ENCODE data around the gene CCDC88B.

Gene CCDC88B

DNA sequence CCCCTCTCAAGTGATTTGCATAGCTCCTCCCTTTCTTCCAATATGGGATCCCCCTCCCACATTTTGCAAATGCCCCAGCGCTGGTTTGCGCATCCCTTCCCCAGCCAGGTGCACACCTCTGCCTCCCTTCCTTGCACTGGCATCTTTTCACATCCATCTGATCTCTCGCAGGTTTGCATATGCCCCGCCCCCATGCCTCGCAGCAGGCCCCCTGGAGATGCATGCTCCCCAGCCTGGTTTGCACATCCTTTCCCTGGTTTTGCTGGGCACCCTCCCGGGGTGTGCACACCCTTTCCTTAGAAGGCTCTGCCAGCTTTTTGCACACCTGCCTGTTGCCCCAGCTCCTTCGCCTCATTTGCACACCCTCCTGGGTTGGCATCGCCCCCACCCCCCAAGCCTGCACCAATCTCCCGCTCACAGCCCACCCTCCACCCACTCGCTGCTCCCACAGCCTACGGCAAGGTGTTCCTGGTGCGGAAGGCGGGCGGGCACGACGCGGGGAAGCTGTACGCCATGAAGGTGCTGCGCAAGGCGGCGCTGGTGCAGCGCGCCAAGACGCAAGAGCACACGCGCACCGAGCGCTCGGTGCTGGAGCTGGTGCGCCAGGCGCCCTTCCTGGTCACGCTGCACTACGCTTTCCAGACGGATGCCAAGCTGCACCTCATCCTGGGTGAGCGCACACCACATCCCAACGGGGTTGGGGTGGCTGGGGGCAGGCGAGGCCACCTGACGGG lies 19.9 kb downstream of the CCDC88B start:
- no peak for DNase-seq (ENCODE audit: low spot score)

DNA sequence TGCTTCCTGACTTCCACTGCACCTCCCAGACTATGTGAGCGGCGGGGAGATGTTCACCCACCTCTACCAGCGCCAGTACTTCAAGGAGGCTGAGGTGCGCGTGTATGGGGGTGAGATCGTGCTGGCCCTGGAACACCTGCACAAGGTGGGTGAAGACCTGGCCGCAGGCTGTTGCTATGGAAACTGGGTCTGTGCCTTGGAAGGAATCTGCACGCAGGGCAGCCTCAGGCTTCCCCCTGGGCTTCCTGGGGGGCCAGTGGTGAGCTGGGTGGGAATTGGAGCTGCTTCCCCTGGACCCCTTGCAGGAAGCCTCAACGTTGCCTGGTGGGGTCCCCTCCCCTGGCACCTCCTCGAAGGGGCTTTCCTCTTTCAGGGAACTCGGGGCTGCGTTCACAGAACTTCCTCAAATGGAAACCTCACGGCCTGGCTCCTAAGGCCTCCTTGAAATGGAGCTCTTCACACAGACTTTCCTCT lies 20.5 kb downstream of the CCDC88B start:
- DNase-seq (ENCODE audit: low spot score) = no peak

DNA sequence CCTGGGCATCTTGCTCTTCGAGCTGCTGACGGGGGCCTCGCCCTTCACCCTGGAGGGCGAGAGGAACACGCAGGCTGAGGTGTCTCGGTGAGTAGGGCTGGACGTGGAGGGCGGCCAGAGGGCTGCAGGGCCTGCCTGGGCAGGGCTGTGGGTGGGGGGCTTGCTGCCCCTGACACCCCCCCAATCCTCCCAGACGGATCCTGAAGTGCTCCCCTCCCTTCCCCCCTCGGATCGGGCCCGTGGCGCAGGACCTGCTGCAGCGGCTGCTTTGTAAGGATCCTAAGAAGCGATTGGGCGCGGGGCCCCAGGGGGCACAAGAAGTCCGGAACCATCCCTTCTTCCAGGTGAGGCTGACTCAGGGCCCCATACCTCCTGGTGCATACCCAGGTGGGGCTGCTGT lies 21.7 kb downstream of the CCDC88B start:
- DNase-seq (ENCODE audit: low spot score) = no peak

DNA sequence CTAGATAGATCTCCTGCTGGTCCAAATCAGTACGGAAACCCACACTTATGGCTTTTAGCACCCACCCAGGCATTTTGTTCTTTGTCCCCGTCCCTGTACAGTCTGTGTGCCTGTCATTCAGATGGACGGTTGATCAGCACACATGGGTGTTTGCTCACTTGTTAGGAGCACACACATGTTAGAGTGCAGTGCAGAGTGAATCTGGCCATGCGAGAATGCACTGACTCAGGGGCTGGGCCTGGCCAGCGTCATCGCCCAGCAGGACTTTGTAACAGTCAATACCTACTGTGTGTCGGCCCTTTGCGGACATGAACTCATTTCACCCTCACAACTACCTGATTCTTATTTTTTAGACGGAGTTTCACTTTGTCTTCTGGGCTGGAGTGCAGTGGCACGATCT lies 22.3 kb downstream of the CCDC88B start:
- DNase-seq (ENCODE audit: low spot score) = no peak

DNA sequence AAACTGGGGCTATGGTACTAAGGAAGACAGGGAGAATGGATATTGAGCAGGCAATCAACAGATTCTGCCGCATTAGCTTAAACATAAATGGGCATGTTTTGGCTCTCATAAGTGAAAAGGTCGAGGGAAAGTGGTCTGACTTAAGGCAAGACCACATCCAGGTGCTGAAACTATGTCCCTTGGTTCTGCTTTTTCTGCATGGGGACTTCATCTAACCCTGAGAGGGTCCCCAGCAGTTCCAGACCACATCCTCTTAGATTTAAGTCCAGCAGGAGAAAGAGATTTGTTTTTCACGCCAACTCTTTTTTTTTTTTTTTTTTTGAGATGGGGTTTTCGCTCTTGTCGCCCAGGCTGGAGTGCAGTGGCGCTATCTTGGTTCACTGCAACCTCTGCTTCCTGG lies 24.4 kb downstream of the CCDC88B start:
- no peak for DNase-seq (ENCODE audit: low spot score)

DNA sequence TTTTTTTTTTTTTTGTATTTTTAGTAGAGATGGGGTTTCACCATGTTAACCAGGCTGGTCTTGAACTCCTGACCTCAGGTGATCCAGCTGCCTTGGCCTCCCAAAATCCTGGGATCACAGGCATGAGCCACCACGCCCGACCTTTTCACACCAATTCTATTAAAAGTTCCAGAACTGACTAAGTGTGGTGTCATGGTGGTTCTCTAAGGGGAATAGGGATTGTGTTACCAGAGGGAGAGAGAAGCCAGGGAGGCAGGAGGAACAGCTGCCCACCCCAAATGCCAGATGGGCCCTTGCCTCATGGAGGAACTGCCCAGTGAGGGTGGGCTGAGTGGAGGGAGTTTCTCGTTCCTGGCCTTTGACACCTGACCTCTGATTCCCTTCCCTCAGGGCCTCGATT lies 24.9 kb downstream of the CCDC88B start:
- DNase-seq (ENCODE audit: low spot score) = no peak

DNA sequence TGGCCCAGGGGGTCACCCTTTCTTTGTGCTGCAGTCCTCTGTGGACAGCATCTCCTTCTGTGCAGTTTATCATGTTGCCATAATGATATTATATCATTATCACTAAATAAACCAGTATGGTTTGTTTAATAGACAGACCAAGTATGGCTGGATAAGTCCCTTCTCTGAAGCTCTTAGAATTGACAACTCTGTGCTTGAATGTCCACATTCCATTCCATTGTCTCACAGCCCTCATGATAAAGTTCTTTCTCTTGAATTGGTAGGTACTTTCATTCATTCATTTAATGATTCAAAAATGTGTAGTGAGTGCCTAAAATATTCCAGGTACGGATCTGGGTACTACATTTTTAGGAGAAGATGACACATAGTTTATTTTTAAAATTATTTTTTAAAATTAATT lies 26.7 kb downstream of the CCDC88B start:
- peak; percentile 56 for DNase-seq (ENCODE audit: low spot score)

DNA sequence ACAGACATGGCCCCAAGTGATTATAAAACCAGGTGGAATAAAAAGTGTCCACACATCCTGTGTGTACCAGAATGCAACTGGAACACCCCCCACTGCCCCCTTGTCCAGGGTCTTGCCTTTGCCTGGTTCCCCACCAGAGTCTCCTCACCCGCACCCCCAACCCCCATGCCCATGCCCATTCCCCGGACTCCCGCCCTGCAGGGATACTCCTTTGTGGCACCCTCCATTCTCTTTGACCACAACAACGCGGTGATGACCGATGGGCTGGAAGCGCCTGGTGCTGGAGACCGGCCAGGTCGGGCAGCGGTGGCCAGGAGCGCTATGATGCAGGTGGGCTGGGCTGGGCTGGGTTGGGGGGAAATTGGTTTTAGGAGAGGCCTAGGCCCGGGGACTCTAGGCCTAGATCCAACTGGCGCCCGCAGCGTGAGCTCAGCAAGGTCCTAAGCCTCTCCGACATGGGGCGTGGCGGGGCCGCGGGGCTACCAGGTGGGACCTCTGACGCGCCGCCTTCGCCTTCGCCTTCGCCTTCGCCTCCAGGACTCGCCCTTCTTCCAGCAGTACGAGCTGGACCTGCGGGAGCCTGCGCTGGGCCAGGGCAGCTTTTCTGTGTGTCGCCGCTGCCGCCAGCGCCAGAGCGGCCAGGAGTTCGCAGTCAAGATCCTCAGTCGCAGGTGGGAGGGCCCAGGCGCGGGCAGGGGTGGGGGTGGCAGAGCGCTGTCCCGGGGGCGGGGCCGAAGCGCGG lies 28.1 kb downstream of the CCDC88B start:
- DNase-seq (ENCODE audit: low spot score) = no peak

DNA sequence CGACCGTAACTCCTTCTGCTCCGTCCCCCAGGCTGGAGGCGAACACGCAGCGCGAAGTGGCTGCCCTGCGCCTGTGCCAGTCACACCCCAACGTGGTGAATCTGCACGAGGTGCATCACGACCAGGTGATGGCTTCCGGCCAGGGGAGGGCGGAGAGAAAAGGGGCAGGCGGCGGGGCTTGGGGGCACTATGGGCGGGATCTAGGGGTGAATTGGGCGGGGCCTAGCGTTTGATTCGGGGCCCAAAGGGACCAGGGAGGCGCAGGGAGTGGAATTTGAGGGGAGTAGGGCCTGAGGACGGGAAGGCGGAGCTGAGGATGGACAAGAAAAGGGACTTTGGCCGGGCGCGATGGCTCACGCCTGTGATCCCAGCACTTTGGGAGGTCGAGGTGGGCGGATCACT lies 28.7 kb downstream of the CCDC88B start:
- DNase-seq (ENCODE audit: low spot score) = no peak

DNA sequence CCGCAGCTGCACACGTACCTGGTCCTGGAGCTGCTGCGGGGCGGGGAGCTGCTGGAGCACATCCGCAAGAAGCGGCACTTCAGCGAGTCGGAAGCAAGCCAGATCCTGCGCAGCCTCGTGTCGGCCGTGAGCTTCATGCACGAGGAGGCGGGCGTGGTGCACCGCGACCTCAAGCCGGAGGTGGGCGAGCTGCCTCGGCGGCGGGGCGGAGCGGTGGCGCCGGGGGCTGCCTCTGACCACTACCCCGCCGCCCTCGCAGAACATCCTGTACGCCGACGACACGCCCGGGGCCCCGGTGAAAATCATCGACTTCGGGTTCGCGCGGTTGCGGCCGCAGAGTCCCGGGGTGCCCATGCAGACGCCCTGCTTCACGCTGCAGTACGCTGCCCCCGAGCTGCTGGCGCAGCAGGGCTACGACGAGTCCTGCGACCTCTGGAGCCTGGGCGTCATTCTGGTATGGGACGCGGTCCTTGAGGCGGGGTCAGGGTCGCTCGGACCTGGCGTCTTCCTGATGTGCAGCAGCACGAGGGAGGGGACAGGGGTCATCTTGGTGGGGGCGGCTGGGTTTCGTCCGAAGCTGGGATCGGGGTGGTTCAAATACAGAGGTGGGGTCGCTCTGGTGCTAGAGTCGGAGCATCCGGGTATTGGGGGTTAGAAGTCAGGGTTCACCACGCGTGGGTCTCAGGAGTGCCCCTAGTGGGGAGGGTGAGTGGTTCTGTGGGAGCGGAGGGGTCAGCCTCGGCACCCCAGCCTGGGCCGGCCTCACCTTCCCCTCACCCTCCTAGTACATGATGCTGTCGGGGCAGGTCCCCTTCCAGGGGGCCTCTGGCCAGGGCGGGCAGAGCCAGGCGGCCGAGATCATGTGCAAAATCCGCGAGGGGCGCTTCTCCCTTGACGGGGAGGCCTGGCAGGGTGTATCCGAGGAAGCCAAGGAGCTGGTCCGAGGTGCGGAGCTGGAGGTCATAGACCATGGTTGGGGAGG lies 29.7 kb downstream of the CCDC88B start:
- DNase-seq (ENCODE audit: low spot score) = no peak

DNA sequence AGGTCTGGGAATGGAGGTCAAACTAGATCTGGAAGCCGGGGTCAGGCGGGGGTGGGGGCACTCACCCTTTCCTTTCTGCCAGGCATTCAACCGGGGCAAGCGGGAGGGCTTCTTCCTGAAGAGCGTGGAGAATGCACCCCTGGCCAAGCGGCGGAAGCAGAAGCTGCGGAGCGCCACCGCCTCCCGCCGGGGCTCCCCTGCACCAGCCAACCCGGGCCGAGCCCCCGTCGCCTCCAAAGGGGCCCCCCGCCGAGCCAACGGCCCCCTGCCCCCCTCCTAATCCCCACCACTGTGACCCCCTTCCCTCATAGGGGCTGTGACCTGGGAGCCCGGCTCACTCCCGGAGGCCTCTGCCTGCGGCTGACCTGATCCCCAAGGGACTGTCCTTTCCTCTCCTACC lies 31.2 kb downstream of the CCDC88B start:
- DNase-seq (ENCODE audit: low spot score) = no peak

DNA sequence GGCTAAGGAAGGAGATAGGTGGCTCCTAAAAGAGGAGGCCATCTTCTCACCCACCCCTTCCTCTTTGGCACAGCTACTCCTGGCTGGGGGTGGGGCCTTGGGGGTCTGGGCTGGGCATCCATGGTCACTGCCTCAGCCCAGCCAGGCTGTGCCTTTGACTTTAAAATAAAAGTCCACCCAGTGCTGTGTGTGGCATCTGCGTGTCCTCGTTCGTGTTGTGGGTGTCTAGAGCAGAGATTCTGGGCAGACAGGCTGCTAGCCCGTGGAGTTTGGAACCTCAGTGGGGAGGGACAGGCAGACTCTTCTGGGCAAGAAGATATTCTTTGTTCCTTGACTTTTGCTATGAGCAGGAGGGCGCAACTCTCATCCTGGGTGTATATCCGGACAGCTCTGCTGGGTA lies 32.0 kb downstream of the CCDC88B start:
- no peak for DNase-seq (ENCODE audit: low spot score)

DNA sequence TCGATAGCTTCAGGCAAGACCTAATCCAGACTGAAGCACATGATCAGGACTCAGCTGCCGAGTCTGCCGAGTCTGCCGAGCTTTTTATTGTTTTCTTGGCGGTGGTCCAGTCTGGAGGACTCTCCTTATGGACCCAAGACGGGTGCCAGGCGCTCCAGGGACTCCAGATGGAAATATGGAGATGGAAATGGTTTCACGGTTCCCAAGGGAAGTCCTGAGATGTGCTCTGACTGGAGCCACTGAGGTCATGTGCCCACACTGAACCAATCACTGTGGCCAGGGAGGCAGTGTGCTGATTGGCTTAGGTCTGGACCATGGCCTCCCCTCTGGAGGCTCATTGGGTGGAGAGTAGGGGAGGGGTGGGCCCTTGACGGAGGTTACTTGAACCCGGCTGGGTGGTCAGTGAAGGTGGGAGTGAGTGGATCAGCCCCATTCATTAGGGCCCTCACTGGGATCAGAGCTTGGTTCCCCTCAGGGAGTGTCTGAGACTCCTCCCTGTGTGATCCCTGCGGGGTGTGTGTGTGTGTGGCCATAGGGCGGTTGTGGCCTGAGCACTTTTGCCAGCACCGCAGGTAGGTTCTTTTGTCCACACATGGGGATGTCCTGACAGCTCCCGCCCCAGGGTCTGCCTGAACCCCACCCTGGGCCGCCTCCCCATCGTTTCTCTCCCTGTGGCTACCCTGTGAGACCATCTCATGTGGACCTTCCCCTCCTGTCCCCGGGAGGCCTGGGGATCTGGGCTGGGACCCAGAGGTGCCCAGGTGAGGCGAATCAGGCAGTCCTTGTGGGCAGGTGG lies 33.0 kb downstream of the CCDC88B start:
- peak; percentile 80 for DNase-seq (ENCODE audit: low spot score)

DNA sequence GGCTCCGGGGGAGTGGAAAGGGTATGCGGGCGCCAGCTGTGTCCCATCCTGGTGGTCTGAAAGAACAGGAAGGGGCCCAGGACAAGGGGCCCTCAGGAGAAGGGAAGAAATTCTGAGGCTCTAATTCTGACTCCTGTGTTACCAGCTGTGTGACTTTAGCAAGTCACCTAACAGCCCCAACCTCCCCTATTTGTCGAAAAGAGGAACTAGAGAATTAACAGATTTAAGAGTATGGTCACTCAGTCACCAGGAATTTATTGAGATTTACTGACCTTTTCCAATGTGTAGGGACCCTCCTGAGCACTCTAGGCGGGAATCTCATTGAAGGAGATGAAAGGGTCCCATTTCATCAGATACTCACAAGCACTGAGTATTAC lies 33.6 kb downstream of the CCDC88B start:
- DNase-seq (ENCODE audit: low spot score) = no peak

DNA sequence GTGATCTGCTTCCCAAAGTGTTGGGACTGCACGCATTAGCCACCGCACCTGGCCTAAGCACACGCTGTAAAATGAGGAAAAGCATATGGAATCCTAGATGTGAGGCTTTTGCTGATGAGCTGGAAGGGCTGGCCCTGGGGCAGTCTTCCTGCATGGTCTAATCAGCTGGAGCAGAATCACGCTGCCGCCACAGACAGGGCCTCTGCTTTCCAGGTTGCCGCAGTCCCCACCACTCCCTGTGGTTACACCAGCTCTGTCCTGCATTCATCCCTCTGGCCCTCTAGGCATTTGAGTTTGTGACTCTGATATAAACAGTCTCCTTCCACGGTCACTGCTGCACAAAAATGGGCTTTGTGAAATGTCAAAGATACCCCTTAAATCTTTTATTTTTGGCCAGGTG lies 36.1 kb downstream of the CCDC88B start:
- DNase-seq (ENCODE audit: low spot score) = no peak

DNA sequence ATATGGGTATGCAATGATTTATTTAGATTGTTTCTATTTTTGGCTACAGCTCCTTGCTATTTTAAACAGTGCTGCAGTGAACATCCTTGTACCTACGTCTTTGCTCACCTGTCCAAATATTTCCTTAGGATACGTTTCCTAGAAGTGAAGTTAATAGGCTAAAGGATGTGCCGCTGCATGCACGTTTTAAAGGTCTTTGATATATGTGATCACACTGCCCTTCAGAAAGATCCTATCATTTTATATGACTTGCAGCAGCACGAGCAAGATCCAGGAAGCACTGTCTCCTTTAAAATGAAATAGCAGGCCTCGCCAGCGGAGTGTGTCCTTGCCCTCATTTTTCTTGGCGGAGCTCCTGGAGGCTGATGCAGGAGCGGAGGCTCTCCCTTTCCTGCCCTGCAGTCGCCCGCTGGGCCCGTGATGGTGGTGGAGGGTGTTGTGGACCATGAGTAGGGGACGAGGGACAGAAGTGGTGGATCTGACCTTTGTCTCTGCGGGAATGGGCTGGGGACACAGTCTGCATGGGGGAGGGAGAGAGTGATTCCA lies 38.4 kb downstream of the CCDC88B start:
- DNase-seq (ENCODE audit: low spot score) = no peak

DNA sequence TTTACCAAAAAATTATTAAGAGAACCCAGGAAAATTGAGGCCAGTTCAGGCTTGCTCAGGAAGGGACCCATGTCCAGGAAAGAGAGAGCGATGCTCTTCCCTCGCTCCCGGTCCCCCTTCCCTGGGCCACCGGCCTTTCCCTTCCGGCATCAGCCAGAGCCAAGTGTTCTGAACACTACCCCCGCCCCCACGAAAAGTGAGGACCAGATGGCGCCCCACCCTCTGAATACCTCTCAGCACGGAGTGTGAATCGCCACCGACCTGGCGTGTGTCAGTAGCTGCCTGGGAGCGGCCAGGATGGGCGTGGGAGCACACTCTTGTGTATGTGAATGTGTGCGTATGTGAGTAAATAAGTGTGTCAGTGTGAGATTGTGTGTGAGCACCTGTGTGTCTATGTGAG lies 39.2 kb downstream of the CCDC88B start:
- no peak for DNase-seq (ENCODE audit: low spot score)

DNA sequence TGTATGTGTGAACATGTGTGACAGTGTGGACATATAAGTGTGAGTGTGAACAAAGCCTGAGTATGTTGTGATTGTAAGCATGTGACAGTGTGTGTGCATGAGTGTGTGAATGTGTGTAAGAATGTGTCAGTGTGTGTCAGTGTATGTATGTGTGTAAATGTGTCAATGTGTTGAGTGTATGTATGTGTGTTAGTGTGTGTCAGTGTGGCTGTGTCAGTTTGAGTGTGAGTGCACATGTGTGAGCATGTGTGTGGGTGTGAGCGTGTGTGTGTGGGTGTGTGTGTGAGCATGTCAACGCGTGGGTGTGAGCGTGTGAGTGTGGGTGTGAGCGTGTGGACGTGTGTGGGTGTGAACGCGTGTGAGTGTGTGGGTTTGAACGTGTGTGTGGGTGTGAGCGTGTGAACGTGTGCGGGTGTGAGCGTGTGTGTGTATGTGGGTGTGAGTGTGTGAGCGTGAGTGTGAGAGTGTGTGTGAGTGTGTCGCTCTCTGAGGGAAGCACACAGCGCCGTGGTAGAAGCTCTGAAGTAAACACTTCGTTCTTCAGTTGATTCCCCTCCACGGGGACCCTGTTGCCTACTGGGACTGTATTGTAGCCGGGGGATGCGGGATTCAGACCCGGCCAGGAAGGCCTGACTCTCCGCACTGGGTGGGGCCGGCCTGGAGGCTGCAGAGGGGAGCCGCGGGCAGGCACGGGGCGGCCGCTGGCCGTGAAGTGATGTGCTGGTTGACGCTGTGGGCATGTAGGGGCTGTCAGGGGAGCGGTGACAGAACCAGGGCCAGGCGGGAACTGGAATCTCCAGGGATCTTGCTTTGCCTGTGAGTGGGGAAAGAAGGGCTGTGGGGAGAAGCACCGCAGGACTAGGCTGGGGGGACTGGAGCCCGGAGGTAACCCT lies 40.1 kb downstream of the CCDC88B start:
- no peak for DNase-seq (ENCODE audit: low spot score)

DNA sequence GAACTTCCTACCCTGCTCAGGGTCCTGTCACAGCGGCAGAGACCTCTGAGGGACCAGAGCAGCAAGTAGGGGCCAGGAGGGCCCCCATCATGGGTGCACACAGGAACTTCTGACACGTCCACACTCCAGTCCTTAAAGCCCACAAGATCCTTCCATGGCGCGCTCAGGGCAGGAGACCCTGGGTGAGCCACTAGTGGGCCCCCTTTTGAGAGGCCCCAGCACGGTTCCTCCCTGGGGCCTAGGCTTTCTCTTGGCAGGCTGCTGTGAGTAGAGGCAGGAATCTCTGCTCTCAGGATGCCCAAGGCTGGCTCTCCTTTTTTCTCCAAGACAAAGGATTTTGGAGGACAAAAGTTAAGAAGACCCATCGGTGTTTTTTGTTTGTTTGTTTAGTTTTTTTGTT lies 41.3 kb downstream of the CCDC88B start:
- no peak for DNase-seq (ENCODE audit: low spot score)

DNA sequence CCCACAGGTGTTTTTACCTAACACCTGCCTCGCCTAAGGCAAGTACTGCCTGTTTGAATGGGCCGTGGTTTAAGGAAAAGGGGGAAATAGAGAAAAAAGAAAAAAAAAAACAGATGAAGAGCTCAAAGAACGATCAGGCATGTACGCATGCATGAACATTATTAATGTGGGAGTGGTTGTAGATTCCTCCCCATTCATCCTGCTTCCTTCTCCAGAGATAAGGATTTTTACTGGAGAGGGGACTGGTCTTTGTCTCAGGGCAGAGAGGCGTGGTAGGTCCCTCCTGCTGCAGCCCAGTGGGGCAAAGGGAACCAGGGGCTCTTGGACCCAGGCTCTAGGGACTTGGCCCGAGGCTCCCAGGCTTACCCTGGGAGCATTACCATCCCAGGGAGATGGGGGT lies 42.0 kb downstream of the CCDC88B start:
- DNase-seq (ENCODE audit: low spot score) = no peak
